HTR-8/SVneo (cell line): ENCODE measurements around the gene KIF4A.

ENCODE experiments used
- DNase-seq: peaks from one replicate; pipeline ENCODE4 v3.0.0; 2011; ENCODE audit warnings: low spot score, mixed read lengths; ENCODE audit not compliant: insufficient read length
- FAIRE-seq: peaks from 2 replicates; lab custom pipeline; 2011; peaks lifted over from hg19 to GRCh38; lab: Jason Lieb, UNC

Gene KIF4A

DNA sequence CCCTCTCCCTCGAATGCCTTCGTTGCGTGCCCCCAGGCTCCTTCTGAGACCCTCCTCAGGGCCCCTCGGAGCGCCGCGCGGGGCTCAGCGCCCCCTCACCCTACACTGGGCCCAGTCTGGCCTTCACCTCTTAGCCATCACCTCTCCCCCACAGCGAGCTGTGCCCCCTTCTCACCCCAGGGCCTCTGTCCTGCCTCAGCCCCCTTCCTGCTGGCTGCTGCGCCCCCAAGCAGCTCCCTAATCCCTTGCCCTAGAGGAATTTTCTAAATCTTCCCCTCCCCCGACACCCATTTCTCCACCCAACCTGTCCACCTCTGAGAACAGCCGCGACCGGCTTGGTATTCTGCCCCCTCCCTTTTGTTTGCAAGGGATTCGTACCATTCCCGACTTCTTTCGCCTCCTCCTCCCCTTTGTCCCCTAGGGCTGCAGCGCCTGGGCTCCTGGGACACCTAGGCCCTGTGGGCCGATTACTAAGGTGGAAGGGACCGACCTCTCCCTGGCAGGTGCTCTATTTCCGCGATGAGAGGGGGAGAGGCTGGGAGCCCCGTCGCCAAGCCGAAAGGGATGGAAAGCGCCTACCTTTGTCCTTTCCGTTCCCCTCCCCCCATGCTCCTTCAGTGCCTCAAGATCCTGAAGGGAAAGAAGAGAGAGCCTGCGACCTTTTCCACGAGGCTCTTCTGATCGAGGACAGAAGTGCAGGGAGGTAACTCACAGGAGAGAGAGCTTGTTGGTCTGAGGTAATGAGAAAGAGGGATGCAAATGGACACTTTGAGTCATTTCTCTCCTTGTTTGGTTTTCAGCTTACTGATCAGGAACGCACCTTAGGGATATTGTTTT is 165.7 kb downstream of the KIF4A start:
- DNase-seq (no peak), FAIRE-seq (no peak)

DNA sequence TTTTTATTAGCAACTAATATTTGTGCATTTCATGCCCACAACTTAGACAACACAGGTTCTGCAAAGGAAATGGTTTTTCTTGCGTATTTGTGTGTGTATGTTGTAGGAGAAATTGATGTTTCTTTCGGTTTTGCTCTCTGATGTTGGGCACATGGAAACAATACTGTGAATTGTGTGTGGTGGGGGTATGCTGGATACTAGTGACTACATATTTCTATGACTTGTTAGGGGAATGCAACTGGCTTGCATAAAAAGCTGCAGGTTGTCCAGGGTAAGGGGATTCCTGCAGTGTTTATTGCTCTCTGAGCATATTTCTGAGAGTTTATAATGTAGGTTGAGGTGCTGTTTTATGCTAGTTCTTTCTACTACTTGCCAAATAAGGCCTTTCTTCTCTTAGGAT is 166.4 kb downstream of the KIF4A start:
- FAIRE-seq = peak; percentile 79
- no peak for DNase-seq

DNA sequence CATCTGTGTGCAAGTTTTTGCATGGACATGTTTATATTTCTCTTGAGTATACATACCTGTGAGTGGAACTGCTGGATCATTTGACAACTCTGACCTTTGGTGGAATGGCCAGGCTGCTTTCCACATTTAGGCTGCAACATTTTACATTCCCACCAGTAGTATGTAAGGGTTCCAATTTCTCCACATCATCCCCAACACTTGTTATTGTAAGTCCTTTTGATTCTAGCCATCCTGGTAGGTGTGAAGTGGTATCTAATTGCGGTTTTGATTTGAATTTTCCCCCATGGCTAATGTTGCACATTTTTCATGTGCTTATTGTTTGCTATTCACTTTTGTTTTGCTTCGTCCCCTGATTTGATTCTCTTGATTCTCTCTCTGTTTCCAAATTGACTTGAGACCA is 171.1 kb downstream of the KIF4A start:
- DNase-seq (no peak), FAIRE-seq (no peak)

DNA sequence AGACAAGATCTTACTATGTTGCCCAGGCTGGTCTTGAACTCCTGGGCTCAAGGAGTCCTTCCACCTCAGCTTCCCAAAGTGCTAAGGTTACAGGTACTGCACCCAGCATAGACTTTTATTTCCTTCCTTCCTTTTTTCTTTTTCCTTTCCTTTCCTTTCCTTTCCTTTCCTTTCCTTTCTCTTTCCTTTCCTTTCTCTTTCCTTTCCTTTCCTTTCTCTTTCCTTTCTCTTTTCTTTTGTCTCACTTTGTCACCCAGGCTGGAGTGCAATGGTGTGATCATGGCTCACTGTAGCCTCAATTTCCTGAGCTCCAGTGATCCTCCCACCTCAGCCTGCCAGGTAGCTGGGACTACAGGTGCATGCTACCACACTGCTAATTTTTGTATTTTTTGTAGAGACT is 174.1 kb downstream of the KIF4A start:
- DNase-seq (no peak), FAIRE-seq (no peak)

DNA sequence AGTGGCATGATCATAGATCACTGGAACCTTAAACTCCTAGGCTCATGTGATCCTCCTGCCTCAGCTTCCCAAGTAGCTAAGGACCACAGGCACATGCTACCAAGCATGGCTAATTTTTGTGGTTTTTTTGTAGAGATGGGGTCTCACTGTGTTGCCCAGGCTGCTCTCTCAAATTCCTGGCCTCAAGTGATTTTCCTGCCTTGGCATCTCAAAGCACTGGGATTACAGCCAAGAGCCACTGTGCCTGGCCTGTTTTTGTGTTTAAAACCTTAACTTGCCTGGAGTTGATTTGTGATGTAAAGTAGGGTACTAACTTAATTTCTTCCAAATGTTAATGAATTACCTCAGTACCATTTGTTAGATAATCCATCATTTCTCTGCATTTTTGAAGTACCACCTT is 177.1 kb downstream of the KIF4A start:
- DNase-seq (no peak), FAIRE-seq (no peak)

DNA sequence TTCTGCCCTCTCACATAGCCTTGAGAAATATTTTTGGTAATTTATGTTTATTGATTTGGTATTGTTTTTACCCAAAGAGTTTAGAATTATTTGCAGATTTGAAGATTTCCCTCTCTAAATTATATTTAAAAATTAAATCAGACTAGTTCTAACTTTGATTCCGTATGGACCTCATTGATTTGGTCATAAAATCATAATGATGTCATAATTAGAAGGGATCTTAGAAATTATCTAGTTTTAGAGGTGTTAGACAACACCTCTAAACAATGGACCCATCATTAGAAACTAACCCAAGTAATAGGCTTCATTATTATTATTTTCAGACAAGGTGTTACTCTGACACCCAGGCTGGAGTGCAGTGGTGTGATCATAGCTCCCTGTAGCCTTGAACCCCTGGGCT is 178.8 kb downstream of the KIF4A start:
- FAIRE-seq (no peak), DNase-seq (no peak)
